Testis (tissue), 2 donors: Measurements from ENCODE around the gene MGAT4C.

Experiments
- CTCF ChIP-seq, 3 experiments: fragments of 450-650 bp in 2 of 3; fragments of 200-600 bp in 1 of 3; sonication (generic) in 1 of 3; IDR thresholded peaks; one replicate each; pipeline ENCODE4 v1.5.1; 2016 to 2019; ENCODE audit warnings: antibody characterized with exemption in 3 of 3, mild to moderate bottlenecking in 2 of 3, moderate library complexity in 1 of 3
- POLR2A ChIP-seq: fragments of 450-650 bp; IDR thresholded peaks from one replicate; pipeline ENCODE4 v1.6.1; 2017; ENCODE audit warnings: antibody characterized with exemption, mild to moderate bottlenecking, moderate library complexity

GRCh38 chr12:86198696-86199444, 57.3 kb downstream of the MGAT4C start:
- TF ChIP-seq CTCF (IDR thresholded peaks at IDR 0.05): no peak
- TF ChIP-seq POLR2A: no peak
